DND-41 (cell line): ENCODE results near the gene ZNF652.

Experiments used
- CTCF ChIP-seq: IDR thresholded peaks from 2 replicates; pipeline ENCODE4 v1.5.1; 2012; ENCODE audit warnings: borderline replicate concordance, low read length, moderate library complexity, mild to moderate bottlenecking; ENCODE audit not compliant: poor library complexity, severe bottlenecking; ENCODE audit errors: extremely low read depth
- EZH2 ChIP-seq: IDR thresholded peaks from 3 replicates; pipeline ENCODE4 v1.6.1; 2012; ENCODE audit warnings: borderline replicate concordance, low read depth, mild to moderate bottlenecking, moderate library complexity, low read length, inconsistent platforms; ENCODE audit not compliant: severe bottlenecking

GRCh38 chr17:49361902-49362722, at the start of gene ZNF652:
- TF ChIP-seq CTCF = no peak
- TF ChIP-seq EZH2 = no peak
